ENCODE measurements around the gene DTNB.

DNA sequence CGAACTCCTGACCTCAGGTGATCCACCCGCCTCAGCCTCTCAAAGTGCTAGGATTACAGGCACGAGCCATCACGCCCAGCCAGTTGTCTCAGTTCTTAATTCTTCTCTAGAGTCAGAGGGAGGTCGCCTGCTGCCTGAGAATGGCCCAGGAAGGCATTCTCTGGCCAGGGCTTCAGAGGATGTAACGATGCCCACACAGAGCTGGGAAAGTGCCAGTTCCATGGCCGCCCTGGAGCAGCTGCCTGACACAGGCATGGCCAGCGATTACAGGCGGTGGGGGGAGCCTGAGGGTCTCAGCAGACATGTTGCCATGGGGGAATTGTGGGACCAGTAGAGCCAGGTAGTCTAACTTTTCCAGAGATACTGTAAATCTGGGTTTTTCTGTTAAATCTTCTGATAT lies 306.1 kb downstream of the DTNB start:
- TF ChIP-seq, protein P1, sequence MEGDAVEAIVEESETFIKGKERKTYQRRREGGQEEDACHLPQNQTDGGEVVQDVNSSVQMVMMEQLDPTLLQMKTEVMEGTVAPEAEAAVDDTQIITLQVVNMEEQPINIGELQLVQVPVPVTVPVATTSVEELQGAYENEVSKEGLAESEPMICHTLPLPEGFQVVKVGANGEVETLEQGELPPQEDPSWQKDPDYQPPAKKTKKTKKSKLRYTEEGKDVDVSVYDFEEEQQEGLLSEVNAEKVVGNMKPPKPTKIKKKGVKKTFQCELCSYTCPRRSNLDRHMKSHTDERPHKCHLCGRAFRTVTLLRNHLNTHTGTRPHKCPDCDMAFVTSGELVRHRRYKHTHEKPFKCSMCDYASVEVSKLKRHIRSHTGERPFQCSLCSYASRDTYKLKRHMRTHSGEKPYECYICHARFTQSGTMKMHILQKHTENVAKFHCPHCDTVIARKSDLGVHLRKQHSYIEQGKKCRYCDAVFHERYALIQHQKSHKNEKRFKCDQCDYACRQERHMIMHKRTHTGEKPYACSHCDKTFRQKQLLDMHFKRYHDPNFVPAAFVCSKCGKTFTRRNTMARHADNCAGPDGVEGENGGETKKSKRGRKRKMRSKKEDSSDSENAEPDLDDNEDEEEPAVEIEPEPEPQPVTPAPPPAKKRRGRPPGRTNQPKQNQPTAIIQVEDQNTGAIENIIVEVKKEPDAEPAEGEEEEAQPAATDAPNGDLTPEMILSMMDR (IDR thresholded peaks at IDR 0.05): no peak
- no peak for TF ChIP-seq POLR2A (IDR thresholded peaks at IDR 0.05)

Data from uterus (tissue), 2 donors.